RKO (cell line): ENCODE results near the gene ZNF578.
"Not testable (repeated sequence)": the region's sequence is repeated elsewhere in the genome, so short reads cannot be mapped to it uniquely, and the experiment has no call there.

Source experiments
- DNase-seq: peaks from one replicate; pipeline ENCODE4 v3.0.0-alpha.2; 2016; ENCODE audit warnings: low spot score

Gene ZNF578

DNA sequence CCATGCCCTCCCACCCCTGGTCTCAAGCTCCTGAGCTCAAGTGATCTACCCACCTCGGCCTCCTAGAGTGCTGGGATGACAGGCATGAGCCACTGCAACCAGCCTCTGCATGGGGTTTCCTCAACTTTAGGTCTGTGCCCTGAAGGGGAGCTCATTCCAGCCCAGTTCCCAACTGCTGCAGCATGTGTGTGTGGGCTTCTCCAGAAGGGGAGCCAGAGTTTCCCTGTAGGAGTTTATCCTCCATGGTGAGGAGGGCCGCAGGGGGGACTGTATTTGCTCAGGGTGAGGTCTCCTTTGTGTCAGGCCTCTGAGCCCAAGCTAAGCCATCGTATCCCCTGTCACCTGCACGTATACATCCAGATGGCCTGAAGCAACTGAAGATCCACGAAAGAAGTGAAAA lies 62.8 kb downstream of the ZNF578 start:
- no peak for DNase-seq

DNA sequence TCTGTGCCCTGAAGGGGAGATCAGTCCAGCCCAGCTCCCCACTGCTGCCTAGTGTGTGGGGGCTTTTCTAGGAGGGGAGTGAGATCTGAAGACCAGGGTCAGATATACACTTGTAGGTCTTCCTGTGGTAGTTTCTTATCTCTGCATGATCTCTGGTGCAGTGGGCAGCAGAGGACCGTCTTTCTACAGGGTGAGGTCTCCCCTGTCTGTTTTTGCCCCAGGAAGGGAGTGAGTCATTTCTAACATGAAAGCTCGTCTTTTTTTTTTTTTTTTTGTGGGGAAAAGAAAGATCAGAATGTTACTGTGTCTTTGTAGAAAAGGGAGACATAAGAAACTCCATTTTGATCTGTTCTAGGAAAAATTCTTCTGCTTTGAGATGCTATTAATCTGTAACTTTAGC lies 65.3 kb downstream of the ZNF578 start:
- DNase-seq = no peak

DNA sequence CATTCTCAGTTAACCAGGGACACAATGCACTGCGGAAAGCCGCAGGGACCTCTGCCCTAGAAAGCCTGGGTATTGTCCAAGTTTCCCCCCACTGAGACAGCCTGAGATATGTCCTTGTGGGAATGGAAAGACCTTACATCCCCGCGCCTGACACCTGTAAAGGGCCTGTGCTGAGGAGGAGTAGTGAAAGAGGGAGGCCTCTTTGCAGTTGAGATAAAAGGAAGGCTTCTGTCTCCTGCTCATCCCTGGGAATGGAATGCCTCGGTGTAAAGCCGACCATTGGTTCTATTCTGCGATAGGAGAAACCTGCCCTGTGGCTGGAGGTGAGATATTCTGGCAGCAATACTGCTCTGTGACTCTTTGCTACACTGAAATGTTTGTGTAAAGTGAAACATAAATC lies 65.8 kb downstream of the ZNF578 start:
- not testable (repeated sequence) for DNase-seq

DNA sequence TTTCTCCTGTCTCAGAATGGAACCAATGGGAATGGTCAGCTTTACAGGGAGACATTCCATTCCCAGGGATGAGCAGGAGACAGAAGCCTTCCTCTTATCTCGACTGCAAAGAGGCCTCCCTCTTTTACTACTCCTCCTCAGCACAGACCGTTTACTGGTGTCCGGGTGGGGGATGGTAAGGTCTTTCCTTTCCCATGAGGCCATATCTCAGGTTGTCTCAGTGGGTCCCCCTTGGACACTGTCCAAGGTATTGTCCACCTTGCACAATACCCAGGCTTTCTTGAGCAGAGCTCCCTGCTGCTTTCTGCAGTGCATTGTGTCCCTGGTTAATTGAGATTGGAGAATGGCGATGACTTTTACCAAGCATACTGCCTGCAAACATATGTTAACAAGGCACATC lies 66.7 kb downstream of the ZNF578 start:
- no peak for DNase-seq

DNA sequence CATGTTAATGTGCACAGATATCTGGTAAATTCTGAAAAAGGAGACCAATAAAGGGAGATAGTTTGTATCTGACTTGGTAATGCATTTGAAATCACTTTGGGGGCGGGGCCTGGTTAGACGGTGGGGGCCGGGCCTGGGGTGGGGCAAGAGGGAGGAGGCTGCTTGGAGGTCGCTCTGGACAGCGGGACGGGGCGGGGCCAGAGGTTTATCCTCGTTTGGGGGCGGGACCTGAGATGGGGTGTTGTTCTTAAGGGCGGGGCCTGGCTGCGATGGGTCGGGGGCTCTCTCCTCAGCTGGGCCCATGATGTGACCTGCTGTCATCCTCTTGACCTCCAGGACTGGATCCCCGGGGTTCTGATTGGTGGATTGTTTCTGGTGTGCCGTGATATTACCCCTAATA lies 69.2 kb downstream of the ZNF578 start:
- no peak for DNase-seq

DNA sequence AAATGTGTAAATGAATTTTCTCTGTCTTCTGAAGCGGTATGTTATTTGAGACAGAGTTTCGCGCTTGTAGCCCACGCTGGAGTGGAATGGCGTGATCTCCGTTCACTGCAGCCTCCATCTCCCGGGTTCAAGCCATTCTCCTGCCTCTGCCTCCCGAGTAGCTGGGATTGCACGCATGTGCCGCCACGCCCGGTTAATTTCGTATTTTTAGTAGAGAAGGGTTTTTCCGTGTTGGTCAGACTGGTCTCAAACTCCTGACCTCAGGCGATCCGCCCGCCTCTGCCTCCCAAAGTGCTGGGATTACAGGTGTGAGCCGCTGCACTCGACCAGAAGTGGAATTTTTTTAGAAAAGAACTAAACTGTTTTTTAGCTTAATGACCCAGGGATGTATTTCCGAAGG lies 70.7 kb downstream of the ZNF578 start:
- DNase-seq = no peak

DNA sequence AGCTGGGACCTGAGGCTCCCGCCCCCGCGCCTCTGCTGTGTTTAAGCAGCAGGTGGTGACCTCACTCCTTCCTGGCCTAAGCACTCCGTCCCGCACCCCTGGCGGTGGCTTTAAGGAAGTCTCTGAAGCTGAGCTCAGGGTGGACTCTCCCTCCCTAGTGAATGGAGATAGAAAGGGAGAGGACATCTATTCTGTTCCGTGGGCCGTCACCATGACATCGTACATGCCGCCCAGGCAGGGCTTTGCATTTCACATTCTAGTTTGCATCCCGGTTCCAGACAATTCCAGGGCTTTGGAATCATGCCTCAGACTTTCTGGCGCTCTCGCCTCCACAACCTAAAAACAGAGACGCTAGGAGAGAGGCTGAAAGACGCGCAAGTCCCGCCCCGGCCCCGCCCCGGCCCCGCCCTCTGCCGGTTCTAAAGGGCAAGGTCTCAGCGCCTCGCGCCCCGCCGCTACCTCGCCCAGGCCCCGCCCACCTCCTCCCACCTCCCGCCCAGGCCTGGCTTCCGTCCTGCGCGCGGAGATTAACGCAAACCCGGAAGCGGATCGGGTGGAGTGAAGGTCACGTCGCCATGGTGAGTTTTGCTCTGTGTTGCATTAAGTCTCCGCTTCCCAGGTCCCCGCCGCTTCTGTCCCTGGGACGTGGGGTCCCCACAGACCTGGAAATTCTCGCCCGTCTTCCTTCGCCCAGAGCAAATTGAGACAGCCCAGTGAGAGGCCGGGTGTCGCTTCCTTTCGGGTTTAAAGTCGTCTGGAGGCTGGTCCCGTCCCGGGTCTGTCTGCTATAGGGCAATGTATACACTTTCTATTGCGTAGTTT lies 74.0 kb downstream of the ZNF578 start, which contains the start of gene ZNF808:
Gene ZNF808, plus strand, starts transcription at position 535 of the 822 bp plus-strand sequence. CDS start 15,617 bp downstream, outside the sequence.
- peak; percentile 98 for DNase-seq

DNA sequence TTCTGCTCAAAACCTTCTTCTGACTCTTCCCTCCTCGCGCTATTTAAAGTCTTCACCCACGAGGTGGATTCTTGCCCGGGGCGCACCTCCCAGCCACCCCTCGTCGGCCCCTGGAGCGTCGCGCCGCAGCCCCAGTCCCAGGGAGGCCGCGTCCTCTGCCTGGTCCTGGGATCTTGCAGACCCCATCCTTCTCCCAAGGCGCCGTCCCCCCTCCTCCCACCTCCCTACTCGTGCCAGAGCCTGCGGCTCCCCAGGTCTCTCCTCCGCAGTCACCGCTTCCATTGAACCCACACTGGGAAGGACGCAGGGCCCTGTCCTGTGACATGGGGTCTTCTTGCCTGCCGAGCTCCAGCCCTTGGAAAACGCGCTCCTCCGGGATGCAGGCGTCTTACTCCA lies 74.6 kb downstream of the ZNF578 start:
- DNase-seq = no peak

DNA sequence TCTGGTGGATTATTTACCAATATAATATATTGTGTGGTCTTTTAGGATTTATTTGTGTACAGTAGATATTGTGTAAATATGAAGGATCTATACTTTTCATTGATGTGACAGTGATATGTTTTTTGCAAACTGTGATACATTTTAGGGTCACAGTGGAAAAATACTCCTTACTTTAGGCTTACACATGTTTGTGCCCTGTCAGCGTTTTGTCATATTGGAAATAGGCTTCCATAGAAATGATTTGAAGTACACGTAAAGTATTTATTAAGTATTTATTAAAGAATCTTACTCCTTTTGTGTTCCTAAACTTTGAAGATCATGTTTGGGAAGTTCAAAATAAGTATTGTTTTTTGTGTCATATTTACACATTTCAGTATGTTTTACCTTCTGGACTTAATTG lies 79.1 kb downstream of the ZNF578 start:
- DNase-seq = no peak

DNA sequence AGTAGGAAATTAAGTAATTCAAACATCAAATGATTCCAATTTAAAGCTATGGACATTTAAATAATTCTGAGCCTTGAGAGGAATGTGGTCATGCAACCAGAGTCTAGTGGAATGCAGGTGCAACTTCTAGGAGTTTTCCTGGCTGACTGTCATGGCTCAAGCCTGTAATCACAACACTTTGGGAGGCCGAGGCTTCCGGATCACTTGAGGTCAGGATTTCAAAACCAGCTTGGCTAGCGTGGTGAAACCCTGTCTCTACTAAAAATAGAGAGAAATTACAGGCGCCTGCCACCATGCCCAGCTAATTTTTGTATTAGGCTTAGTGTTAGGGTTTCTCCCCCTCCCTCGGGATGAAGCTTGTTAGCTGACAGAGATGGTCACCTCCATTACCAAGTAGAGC lies 80.5 kb downstream of the ZNF578 start:
- DNase-seq = no peak

DNA sequence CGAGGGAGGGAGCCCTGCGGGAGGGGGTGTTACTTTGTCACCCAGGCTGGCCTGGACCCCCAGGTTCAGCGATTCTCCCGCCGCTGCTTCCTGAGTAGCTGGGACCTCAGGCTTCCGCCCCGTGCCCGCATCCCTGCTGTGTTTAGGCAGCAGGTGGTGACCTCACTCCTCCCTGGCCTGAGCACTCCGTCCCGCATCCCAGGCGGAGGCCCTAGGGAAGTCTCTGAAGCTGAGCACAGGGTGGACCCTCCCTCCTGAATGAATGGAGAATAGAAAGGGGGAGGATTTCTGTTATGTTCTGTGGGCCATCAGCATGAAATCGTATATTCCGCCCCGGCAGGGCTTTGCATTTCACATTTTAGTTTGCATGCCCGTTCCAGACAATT lies 82.0 kb downstream of the ZNF578 start:
- DNase-seq = peak; percentile 48

DNA sequence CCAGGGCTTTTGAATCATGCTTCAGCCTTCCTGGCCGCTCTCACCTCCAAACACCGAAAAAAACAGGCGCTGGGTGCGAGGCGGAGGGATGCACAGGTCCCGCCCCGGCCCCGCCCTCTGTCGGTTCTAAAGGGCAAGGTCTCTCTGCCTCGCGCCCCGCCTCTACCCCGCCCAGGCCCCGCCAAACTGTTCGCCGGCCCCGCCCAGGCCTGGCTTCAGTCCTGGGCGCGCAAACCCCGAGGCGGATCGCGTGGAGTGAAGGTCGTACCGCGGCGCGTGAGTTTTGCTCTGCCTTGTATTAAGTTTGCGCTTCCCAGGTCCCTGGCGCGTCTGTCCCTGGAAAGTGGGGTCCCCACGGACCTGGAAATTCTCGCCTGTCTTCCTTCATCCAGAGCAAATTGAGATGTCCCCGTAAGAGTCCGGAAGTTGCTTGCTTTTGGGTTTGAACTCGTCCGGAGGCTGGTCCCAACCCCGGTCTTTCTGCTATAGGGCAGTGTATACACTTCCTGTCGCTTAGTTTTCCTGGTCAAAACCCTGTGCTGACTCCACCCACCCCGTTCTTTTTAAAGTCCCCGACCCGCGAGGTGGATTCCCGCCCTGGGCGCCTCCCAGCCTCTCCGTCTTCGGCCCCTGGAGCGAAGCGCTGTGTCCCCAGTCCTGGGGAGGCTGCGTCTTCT lies 82.6 kb downstream of the ZNF578 start:
- peak; percentile 84 for DNase-seq

DNA sequence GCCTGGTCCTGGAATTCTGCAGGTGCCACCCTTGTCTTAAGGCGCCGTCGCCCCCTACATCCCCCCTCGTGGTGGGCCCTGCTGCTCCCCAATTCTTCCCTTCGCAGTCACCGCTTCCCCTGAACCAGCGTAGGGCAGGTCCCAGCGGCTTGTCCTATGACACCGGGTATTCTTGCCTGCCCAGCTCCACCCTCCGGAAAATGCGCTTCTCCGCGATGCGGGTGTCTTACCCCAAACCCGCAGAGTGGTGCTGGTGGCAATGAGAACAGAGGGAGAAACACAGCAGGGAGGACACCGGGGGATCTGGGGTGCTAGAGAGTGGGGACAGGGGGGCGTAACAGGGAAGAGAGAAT lies 83.1 kb downstream of the ZNF578 start:
- peak; percentile 48 for DNase-seq

DNA sequence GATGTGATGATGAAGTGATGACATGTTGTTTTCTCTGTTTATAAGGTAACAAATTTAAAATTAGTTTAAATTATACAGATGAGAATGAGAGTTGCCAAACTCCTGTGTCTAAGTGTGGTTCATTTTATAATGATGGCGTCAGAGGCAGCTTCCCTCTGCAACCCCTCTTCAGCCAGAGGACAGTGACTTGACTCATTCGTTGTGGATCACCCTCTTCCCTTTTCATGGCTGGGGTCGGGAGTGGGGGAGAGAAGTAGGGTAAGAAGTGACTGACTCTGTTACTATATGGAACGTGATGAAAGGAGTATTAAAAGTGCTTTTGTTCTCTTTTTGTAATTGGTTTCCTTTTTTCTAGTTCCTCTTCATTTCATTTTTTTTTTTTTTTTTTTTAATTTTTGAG lies 85.5 kb downstream of the ZNF578 start:
- DNase-seq = not testable (repeated sequence)

DNA sequence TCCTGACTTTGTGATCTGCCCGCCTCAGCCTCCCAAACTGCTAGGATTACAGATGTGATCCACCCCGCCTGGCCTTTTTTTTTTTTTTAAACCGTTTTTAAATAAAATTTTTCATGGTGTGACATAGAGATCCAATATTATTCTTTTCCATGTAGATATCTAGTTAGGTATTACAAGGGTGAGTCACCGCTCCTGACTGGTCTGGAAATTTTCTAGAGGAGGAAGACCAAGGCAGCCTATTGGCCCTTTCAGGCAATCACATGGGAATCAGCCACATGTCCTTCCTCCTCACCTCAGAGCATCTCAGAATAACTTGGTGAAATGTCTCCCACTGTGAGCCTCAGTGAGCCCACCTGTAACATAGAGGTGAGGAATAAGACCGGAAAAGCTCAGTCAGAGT lies 87.8 kb downstream of the ZNF578 start:
- peak; percentile 35 for DNase-seq

DNA sequence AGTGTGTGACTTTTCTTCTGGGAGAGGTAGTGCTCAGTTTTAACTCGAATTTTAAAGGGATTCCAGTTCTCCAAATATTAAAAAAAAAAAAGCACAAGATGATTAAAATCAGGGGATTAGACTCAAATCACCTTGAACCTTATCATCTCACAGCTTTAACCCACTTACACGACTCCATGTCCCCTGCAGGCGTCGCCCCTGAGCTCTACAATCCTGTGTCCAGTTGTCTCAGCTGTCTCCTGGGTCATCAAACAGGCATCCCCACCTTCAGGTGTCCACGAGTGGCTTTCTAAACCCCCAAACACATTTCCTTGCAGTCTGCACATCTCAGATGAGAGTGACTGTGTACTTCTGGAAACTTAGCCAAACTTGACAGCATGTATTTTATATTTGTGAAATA lies 88.3 kb downstream of the ZNF578 start:
- no peak for DNase-seq

DNA sequence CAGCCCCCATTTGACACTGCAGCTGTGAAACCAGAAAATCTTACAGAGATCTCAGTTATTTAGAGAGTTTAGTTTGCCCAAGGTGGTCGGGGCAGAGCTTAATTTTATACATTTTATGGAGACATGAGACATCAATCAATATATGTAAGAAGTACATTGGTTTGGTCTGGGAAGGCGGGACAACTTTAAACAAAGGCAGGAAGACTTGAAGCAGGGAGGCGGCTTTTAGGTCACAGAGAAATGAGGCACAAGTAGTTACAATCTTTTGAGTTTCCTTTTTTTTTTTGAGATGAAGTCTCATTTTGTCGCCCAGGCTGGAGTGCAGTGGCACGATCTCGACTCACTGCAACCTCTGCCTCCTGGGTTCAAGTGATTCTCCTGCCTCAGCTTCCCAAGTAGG lies 89.2 kb downstream of the ZNF578 start:
- DNase-seq = not testable (repeated sequence)

DNA sequence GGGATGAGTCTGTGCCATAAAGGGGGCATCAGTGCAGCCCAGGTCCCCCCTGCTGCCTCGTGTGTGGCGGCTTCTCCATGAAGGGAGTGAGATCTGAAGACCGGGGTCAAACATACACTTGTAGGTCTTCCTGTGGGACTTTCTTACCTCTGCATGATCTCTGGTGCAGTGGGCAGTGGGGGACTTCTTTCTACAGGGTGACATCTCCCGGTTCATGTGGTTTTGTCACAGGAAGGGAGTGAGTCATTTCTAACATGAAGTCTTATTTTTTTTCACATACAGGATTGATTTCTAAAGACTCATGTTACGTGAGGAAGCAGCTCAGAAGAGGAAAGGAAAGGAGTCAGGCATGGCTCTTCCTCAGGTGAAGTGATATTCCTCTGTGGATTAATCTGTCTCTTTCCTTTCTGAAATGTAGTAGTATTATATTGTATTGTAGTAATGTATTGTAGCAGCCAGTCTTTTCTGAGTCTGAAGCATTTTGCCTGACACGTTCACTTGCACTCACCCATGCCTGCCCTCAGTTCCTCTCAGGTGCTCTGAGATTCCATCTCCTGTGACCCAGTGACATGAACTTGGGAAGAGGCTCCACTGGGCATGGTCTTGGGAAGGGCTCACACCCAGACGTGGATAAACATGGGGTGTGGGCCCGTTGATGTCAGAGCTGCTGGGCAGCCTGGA lies 89.8 kb downstream of the ZNF578 start:
- DNase-seq = peak; percentile 35

DNA sequence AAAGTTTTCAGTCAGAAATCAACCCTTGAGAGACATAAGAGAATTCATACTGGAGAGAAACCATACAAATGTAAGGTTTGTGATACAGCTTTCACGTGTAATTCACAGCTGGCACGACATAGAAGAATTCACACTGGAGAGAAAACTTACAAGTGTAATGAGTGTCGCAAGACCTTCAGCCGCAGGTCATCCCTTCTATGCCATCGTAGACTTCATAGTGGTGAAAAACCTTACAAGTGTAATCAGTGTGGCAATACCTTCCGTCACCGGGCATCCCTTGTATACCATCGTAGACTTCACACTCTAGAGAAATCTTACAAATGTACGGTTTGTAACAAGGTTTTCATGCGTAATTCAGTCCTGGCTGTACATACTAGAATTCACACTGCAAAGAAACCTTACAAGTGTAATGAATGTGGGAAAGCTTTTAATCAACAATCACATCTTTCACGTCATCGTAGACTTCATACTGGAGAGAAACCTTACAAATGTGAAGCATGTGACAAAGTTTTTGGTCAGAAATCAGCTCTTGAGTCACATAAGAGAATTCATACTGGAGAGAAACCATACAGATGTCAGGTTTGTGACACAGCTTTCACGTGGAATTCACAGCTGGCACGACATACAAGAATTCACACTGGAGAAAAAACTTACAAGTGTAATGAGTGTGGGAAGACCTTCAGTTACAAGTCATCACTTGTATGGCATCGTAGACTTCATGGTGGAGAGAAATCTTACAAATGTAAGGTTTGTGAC lies 101.0 kb downstream of the ZNF578 start:
- DNase-seq = no peak

DNA sequence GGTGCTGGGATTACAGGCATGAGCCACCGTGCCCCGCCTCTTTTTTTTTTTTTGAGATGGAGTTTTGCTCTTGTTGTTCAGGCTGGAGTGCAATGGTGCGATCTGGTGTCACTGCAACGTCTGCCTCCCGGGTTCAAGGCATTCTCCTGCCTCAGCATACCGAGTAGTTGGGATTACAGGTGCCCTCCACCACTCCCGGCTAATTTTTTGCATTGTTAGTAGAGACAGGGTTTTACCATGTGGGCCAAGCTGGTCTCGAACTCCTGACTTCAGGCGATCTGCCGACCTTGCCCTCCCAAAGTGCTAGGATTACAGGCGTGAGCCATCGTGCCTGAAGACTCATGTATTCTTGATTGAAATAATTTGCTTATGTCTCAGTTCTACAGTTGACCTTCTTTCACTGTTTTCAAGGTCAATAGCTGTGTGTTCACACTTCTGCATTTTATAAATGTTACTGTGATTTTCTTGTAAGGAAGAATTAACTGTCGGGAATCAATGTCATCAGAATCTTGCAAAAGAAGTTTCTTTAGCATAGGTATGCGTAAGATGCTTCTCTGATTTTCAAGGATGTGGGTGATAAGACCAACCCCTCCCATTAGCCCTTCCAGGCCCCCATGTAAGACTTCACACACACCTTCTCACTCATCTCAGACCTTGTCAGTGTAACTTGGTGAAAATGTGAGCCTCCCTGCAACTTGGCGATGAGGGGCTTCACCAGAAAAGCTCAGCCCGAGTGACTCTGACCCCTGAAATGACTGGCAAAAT lies 104.1 kb downstream of the ZNF578 start:
- DNase-seq = no peak

DNA sequence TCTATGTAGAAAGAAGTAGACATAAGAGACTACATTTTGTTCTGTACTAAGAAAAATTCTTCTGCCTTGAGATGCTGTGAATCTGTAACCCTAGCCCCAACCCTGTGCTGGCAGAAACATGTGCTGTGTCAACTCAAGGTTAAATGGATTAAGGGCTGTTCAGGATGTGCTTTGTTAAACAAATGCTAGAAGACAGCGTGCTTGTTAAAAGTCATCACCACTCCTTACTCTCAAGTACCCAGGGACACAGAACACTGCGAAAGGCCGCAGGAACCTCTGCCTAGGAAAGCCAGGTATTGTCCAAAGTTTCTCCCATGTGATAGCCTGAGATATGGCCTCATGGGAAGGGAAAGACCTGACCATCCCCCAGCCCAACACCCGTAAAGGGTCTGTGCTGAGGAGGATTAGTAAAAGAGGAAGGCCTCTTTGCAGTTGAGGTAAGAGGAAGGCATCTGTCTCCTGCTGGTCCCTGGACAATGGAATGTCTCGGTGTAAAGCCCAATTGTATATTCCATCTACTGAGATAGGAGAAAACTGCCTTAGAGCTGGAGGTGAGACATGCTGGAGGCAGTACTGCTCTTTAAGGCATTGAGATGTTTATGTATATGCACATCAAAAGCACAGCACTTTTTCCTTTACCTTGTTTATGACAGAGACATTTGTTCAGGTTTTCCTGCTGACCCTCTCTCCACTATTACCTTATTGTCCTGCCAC lies 105.5 kb downstream of the ZNF578 start:
- not testable (repeated sequence) for DNase-seq
